Activated T-cell treated with anti-CD3 and anti-CD28 coated beads, Interleukin-2, amount 50 U/mL, for 4 hours (primary cell): ENCODE results near the gene TMEM63A. TPM values are rescaled to one million over a fixed set of nuclear protein-coding genes. Genes with fewer than 3 reads are reported as not detected.
"Not testable (repeated sequence)": the region's sequence is repeated elsewhere in the genome, so short reads cannot be mapped to it uniquely, and the experiment has no call there.

Source experiments
- ATAC-seq, 2 donors: fragments of 200-7000 bp; cut with Tn5 transposase; one replicate each; pipeline ENCODE4 v1.10.0; 2021
- DNase-seq: peaks from one replicate; pipeline ENCODE4 v3.0.0-alpha.2; 2020
- H3K27me3 Mint-ChIP-seq: one replicate; pipeline ENCODE4 v1.8.0; 2021; ENCODE audit warnings: low read depth, mixed read lengths
- H3K36me3 Mint-ChIP-seq: one replicate; pipeline ENCODE4 v1.8.0; 2022; ENCODE audit warnings: mixed read lengths; ENCODE audit not compliant: insufficient read depth
- H3K4me1 Mint-ChIP-seq: one replicate; pipeline ENCODE4 v1.8.0; 2021; ENCODE audit warnings: low read depth, mixed read lengths
- H3K4me3 Mint-ChIP-seq: one replicate; pipeline ENCODE4 v1.8.0; 2021; ENCODE audit warnings: mild to moderate bottlenecking, moderate library complexity, mixed read lengths
- H3K9me3 Mint-ChIP-seq: one replicate; pipeline ENCODE4 v1.8.0; 2021; ENCODE audit warnings: mixed read lengths
- total RNA-seq, 3 donors: library from RNA; stranded (reverse); gene quantifications; one replicate each; pipeline ENCODE4 v1.2.1, GENCODE V29; 2021

Gene TMEM63A
- total RNA-seq, 3 donors from 2014 or later, result 7.1 to 13.5 (median 9.1) TPM

GRCh38 chr1:225824533-225824941, 57.6 kb downstream of the TMEM63A start:
- no peaks in the 10 kb centered on the region for H3K36me3 Mint-ChIP-seq
- H3K27me3 Mint-ChIP-seq, result peaks cover 4% of the 10 kb centered on the region
- H3K4me3 Mint-ChIP-seq, result no peak overlapping the region
- no peak for ATAC-seq
- no peaks in the 10 kb centered on the region for H3K9me3 Mint-ChIP-seq
- DNase-seq, result no peak
- H3K4me1 Mint-ChIP-seq, result no peaks in the 10 kb centered on the region

- Mint-ChIP-seq H3K4me1 (no peaks in the 10 kb centered on the region), H3K4me3 (no peak overlapping the region), H3K27me3 (peaks cover 4% of the 10 kb centered on the region), H3K9me3 (no peaks in the 10 kb centered on the region), H3K36me3 (no peaks in the 10 kb centered on the region)
- ATAC-seq (no peak), DNase-seq (no peak)
Measured at GRCh38 chr1:225823811-225824261, 58.3 kb downstream of the TMEM63A start.

- no peaks in the 10 kb centered on the region for H3K9me3 Mint-ChIP-seq
- no peaks in the 10 kb centered on the region for H3K36me3 Mint-ChIP-seq
- H3K4me1 Mint-ChIP-seq, result no peaks in the 10 kb centered on the region
- no peak overlapping the region for H3K4me3 Mint-ChIP-seq
- no peak for DNase-seq
- ATAC-seq, result no peak
- peaks cover 4% of the 10 kb centered on the region for H3K27me3 Mint-ChIP-seq
Measured at GRCh38 chr1:225822655-225823403, 59.4 kb downstream of the TMEM63A start.

GRCh38 chr1:225820522-225821120, 61.6 kb downstream of the TMEM63A start:
- H3K4me1 Mint-ChIP-seq, result no peaks in the 10 kb centered on the region
- no peak for DNase-seq
- no peaks in the 10 kb centered on the region for H3K36me3 Mint-ChIP-seq
- peaks cover 4% of the 10 kb centered on the region for H3K27me3 Mint-ChIP-seq
- ATAC-seq, result no peak
- H3K9me3 Mint-ChIP-seq, result no peaks in the 10 kb centered on the region
- H3K4me3 Mint-ChIP-seq, result no peak overlapping the region

GRCh38 chr1:225819346-225820192, 62.6 kb downstream of the TMEM63A start:
- DNase-seq (no peak), ATAC-seq (no peak)
- Mint-ChIP-seq H3K9me3 (no peaks in the 10 kb centered on the region), H3K27me3 (peaks cover 2% of the 10 kb centered on the region), H3K36me3 (no peaks in the 10 kb centered on the region), H3K4me1 (no peaks in the 10 kb centered on the region), H3K4me3 (no peak overlapping the region)

GRCh38 chr1:225818229-225818628, 64.0 kb downstream of the TMEM63A start:
- Mint-ChIP-seq H3K4me3 (no peak overlapping the region), H3K27me3 (peaks cover 2% of the 10 kb centered on the region), H3K9me3 (no peaks in the 10 kb centered on the region), H3K36me3 (no peaks in the 10 kb centered on the region), H3K4me1 (no peaks in the 10 kb centered on the region)
- ATAC-seq, result no peak
- no peak for DNase-seq

GRCh38 chr1:225817611-225818061, 64.5 kb downstream of the TMEM63A start:
- H3K9me3 Mint-ChIP-seq, result no peaks in the 10 kb centered on the region
- H3K4me1 Mint-ChIP-seq, result no peaks in the 10 kb centered on the region
- DNase-seq (no peak), ATAC-seq (no peak)
- no peak overlapping the region for H3K4me3 Mint-ChIP-seq
- no peaks in the 10 kb centered on the region for H3K36me3 Mint-ChIP-seq
- peaks cover under 1% of the 10 kb centered on the region for H3K27me3 Mint-ChIP-seq

- no peaks in the 10 kb centered on the region for H3K9me3 Mint-ChIP-seq
- DNase-seq (no peak), ATAC-seq (no peak)
- no peak overlapping the region for H3K4me3 Mint-ChIP-seq
- H3K4me1 Mint-ChIP-seq, result no peaks in the 10 kb centered on the region
- no peaks in the 10 kb centered on the region for H3K36me3 Mint-ChIP-seq
- H3K27me3 Mint-ChIP-seq, result no peaks in the 10 kb centered on the region
Measured at GRCh38 chr1:225816643-225817538, 65.3 kb downstream of the TMEM63A start.

GRCh38 chr1:225815526-225816178, 66.5 kb downstream of the TMEM63A start:
- no peaks in the 10 kb centered on the region for H3K9me3 Mint-ChIP-seq
- peaks cover 1% of the 10 kb centered on the region for H3K27me3 Mint-ChIP-seq
- no peaks in the 10 kb centered on the region for H3K36me3 Mint-ChIP-seq
- ATAC-seq, result no peak
- DNase-seq, result no peak
- H3K4me3 Mint-ChIP-seq, result no peak overlapping the region
- peaks cover 3% of the 10 kb centered on the region for H3K4me1 Mint-ChIP-seq

- H3K36me3 Mint-ChIP-seq, DNase-seq, H3K4me1 Mint-ChIP-seq, ATAC-seq, H3K4me3 Mint-ChIP-seq, H3K27me3 Mint-ChIP-seq, H3K9me3 Mint-ChIP-seq: not testable (repeated sequence)
Measured at GRCh38 chr1:225815090-225815489, 67.1 kb downstream of the TMEM63A start.

- peaks cover 4% of the 10 kb centered on the region for H3K27me3 Mint-ChIP-seq
- H3K36me3 Mint-ChIP-seq, result no peaks in the 10 kb centered on the region
- peaks cover 10% of the 10 kb centered on the region for H3K4me1 Mint-ChIP-seq
- ATAC-seq (no peak), DNase-seq (no peak)
- no peak overlapping the region for H3K4me3 Mint-ChIP-seq
- H3K9me3 Mint-ChIP-seq, result no peaks in the 10 kb centered on the region
Measured at GRCh38 chr1:225814381-225814780, 67.8 kb downstream of the TMEM63A start.

- Mint-ChIP-seq H3K9me3 (no peaks in the 10 kb centered on the region), H3K36me3 (no peaks in the 10 kb centered on the region), H3K4me3 (no peak overlapping the region), H3K27me3 (peaks cover 4% of the 10 kb centered on the region), H3K4me1 (peaks cover 10% of the 10 kb centered on the region)
- DNase-seq (no peak), ATAC-seq (no peak)
Measured at GRCh38 chr1:225813214-225813964, 68.8 kb downstream of the TMEM63A start.
